ENCODE data around the gene CD3G. TPM values are rescaled to one million over a fixed set of nuclear protein-coding genes. Genes with fewer than 3 reads are reported as not detected.

Gene CD3G
- total and polyA plus RNA-seq, 9 of the 15 experiments (the other 6 are each of a cell fraction or from before 2014, with no cell fraction given) = 0.30 to 1.7 (median 0.47) TPM

DNA sequence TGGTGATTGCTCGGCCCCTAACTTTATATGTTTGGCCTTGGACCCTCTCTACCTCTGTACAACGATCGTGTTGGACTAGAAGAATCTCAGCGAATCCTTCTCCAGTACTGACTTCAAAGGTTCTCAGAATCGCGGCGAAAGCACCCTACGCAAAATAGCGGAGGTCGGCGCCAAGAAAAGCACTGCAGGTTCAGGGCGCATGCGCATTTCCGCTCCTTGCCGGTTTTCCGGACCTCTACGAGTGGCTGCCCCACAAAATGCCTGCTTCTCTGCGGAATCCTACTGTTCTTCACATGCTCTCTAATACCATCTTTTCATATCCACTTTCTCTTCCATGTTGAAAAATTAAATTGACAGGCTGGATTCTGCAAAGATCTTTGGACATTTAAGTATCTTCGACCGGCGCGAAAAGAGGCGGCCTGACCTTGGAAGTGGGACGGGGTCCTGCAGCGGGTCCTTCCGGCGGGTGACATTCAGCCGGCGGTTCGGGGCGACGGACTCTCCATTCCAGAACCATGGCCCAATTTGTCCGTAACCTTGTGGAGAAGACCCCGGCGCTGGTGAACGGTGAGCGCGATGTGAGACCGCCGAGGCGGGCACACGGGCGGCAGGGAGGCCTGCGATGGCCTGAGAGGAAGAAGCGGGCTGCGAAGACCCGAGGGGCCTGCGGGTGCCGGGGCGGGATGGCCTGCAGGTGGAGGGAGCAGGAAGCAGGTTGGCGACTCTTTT, 57.2 kb downstream of the CD3G start, which contains the start of gene ATP5MG (continued):
- TF ChIP-seq, protein P1, sequence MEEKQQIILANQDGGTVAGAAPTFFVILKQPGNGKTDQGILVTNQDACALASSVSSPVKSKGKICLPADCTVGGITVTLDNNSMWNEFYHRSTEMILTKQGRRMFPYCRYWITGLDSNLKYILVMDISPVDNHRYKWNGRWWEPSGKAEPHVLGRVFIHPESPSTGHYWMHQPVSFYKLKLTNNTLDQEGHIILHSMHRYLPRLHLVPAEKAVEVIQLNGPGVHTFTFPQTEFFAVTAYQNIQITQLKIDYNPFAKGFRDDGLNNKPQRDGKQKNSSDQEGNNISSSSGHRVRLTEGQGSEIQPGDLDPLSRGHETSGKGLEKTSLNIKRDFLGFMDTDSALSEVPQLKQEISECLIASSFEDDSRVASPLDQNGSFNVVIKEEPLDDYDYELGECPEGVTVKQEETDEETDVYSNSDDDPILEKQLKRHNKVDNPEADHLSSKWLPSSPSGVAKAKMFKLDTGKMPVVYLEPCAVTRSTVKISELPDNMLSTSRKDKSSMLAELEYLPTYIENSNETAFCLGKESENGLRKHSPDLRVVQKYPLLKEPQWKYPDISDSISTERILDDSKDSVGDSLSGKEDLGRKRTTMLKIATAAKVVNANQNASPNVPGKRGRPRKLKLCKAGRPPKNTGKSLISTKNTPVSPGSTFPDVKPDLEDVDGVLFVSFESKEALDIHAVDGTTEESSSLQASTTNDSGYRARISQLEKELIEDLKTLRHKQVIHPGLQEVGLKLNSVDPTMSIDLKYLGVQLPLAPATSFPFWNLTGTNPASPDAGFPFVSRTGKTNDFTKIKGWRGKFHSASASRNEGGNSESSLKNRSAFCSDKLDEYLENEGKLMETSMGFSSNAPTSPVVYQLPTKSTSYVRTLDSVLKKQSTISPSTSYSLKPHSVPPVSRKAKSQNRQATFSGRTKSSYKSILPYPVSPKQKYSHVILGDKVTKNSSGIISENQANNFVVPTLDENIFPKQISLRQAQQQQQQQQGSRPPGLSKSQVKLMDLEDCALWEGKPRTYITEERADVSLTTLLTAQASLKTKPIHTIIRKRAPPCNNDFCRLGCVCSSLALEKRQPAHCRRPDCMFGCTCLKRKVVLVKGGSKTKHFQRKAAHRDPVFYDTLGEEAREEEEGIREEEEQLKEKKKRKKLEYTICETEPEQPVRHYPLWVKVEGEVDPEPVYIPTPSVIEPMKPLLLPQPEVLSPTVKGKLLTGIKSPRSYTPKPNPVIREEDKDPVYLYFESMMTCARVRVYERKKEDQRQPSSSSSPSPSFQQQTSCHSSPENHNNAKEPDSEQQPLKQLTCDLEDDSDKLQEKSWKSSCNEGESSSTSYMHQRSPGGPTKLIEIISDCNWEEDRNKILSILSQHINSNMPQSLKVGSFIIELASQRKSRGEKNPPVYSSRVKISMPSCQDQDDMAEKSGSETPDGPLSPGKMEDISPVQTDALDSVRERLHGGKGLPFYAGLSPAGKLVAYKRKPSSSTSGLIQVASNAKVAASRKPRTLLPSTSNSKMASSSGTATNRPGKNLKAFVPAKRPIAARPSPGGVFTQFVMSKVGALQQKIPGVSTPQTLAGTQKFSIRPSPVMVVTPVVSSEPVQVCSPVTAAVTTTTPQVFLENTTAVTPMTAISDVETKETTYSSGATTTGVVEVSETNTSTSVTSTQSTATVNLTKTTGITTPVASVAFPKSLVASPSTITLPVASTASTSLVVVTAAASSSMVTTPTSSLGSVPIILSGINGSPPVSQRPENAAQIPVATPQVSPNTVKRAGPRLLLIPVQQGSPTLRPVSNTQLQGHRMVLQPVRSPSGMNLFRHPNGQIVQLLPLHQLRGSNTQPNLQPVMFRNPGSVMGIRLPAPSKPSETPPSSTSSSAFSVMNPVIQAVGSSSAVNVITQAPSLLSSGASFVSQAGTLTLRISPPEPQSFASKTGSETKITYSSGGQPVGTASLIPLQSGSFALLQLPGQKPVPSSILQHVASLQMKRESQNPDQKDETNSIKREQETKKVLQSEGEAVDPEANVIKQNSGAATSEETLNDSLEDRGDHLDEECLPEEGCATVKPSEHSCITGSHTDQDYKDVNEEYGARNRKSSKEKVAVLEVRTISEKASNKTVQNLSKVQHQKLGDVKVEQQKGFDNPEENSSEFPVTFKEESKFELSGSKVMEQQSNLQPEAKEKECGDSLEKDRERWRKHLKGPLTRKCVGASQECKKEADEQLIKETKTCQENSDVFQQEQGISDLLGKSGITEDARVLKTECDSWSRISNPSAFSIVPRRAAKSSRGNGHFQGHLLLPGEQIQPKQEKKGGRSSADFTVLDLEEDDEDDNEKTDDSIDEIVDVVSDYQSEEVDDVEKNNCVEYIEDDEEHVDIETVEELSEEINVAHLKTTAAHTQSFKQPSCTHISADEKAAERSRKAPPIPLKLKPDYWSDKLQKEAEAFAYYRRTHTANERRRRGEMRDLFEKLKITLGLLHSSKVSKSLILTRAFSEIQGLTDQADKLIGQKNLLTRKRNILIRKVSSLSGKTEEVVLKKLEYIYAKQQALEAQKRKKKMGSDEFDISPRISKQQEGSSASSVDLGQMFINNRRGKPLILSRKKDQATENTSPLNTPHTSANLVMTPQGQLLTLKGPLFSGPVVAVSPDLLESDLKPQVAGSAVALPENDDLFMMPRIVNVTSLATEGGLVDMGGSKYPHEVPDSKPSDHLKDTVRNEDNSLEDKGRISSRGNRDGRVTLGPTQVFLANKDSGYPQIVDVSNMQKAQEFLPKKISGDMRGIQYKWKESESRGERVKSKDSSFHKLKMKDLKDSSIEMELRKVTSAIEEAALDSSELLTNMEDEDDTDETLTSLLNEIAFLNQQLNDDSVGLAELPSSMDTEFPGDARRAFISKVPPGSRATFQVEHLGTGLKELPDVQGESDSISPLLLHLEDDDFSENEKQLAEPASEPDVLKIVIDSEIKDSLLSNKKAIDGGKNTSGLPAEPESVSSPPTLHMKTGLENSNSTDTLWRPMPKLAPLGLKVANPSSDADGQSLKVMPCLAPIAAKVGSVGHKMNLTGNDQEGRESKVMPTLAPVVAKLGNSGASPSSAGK (IDR thresholded peaks at IDR 0.05) = 0 out of 2 replicates have a peak, but pooled peaks have one; percentile 7
- TF ChIP-seq ILK (tag; IDR thresholded peaks at IDR 0.05; ENCODE audit: borderline replicate concordance, low read depth) = no peak
- no peak for TF ChIP-seq ZNF23 (CRISPR knock-in tag; IDR thresholded peaks at IDR 0.05)
- no peak for TF ChIP-seq TAF7 (tag; IDR thresholded peaks at IDR 0.05)
- TF ChIP-seq ZKSCAN8 (CRISPR knock-in tag; IDR thresholded peaks at IDR 0.05) = no peak
- TF ChIP-seq, protein P2, sequence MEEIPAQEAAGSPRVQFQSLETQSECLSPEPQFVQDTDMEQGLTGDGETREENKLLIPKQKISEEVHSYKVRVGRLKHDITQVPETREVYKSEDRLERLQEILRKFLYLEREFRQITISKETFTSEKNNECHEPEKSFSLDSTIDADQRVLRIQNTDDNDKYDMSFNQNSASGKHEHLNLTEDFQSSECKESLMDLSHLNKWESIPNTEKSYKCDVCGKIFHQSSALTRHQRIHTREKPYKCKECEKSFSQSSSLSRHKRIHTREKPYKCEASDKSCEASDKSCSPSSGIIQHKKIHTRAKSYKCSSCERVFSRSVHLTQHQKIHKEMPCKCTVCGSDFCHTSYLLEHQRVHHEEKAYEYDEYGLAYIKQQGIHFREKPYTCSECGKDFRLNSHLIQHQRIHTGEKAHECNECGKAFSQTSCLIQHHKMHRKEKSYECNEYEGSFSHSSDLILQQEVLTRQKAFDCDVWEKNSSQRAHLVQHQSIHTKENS (CRISPR knock-in tag; IDR thresholded peaks at IDR 0.05) = no peak
- peak in 1 of 2 experiments; percentile 43; a peak in 2 of 4 replicates for TF ChIP-seq KDM1A (IDR thresholded peaks at IDR 0.05)
- no peak for TF ChIP-seq SFPQ (IDR thresholded peaks at IDR 0.05; ENCODE audit: low read depth, low read length)
- TF ChIP-seq, protein P3, sequence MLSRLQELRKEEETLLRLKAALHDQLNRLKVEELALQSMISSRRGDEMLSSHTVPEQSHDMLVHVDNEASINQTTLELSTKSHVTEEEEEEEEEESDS (CRISPR knock-in tag; IDR thresholded peaks at IDR 0.05) = no peak
- no peak for TF ChIP-seq ZNF57 (CRISPR knock-in tag; IDR thresholded peaks at IDR 0.05)
- TF ChIP-seq CEBPG (CRISPR knock-in tag; IDR thresholded peaks at IDR 0.05) = no peak
- TF ChIP-seq CEBPG (tag; conservative IDR thresholded peaks at IDR 0.05 in 1 of 2, IDR thresholded peaks at IDR 0.05 in 1 of 2) = no peak
